Gastroesophageal sphincter (tissue), 4 donors: ENCODE results near the gene MAPKBP1. TPM values are rescaled to one million over a fixed set of nuclear protein-coding genes. Genes with fewer than 3 reads are reported as not detected.

ENCODE experiments used
- ATAC-seq: fragments of 150-250 bp; one replicate; pipeline ENCODE4 v1.9.1; 2016; ENCODE audit warnings: mild to moderate bottlenecking, moderate library complexity
- H3K27ac ChIP-seq, 4 donors: fragments of 200-600 bp; sonication (generic) in 3 of 4; 1 replicate in 3 of 4; 2 replicates in 1 of 4; pipeline ENCODE4 v1.5.1; 2016 to 2019
- H3K27me3 ChIP-seq: fragments of 200-600 bp; sonication (generic); one replicate; pipeline ENCODE4 v1.5.1; 2019
- H3K36me3 ChIP-seq, 2 donors: fragments of 200-600 bp; sonication (generic); one replicate each; pipeline ENCODE4 v1.5.1; 2019; ENCODE audit warnings: control low read depth in 1 of 2
- H3K4me1 ChIP-seq, 3 donors: fragments of 200-600 bp; sonication (generic); 1 replicate in 2 of 3; 2 replicates in 1 of 3; pipeline ENCODE4 v1.5.1; 2016 to 2019; ENCODE audit warnings: control low read depth in 2 of 3
- H3K4me3 ChIP-seq, 2 donors: fragments of 200-600 bp; sonication (generic); one replicate each; pipeline ENCODE4 v1.5.1; 2019; ENCODE audit warnings: mild to moderate bottlenecking in 1 of 2, moderate library complexity in 1 of 2
- H3K9me3 ChIP-seq, 3 donors: fragments of 200-600 bp; sonication (generic); one replicate each; pipeline ENCODE4 v1.5.1; 2017 to 2019; ENCODE audit warnings: control low read depth in 2 of 3
- CTCF ChIP-seq, 4 experiments: fragments of 200-600 bp in 2 of 4; fragments of 450-650 bp in 2 of 4; sonication (generic) in 1 of 4; IDR thresholded peaks; one replicate each; pipeline ENCODE4 v1.5.1; 2017 to 2019; ENCODE audit warnings: antibody characterized with exemption in 4 of 4, mild to moderate bottlenecking in 2 of 4, moderate library complexity in 2 of 4
- EP300 ChIP-seq: sonication (generic); formaldehyde crosslinking; IDR thresholded peaks from one replicate; pipeline ENCODE4 v1.6.1; 2017; ENCODE audit warnings: antibody characterized with exemption, mild to moderate bottlenecking
- POLR2A ChIP-seq, 2 donors: fragments of 450-650 bp; IDR thresholded peaks; one replicate each; pipeline ENCODE4 v1.6.1; 2017; ENCODE audit warnings: antibody characterized with exemption in 2 of 2, mild to moderate bottlenecking in 2 of 2, moderate library complexity in 1 of 2
- POLR2AphosphoS5 ChIP-seq: sonication (generic); formaldehyde crosslinking; IDR thresholded peaks from one replicate; pipeline ENCODE4 v1.6.1; 2017; ENCODE audit warnings: antibody characterized with exemption
- WGBS, 2 donors: methylation state at CpG; one replicate each; pipeline ENCODE4 v1.1.5; 2018; ENCODE audit warnings: low coverage in 1 of 2; 5-methylcytosine and 5-hydroxymethylcytosine counted together
- total RNA-seq, 4 donors: library from RNA; depleted of rRNA; stranded (reverse); fragments of >200 nt; gene quantifications; one replicate each; pipeline ENCODE4 v1.1.0, GENCODE V29; 2016

MAPKBP1 gene
- total RNA-seq, 4 donors from 2014 or later: 25.1 to 48.9 (median 30.6) TPM

- Histone ChIP-seq H3K4me1 (no peaks in the 10 kb centered on the region), H3K36me3 (no peaks in the 10 kb centered on the region), H3K27me3 (peaks cover 77% of the 10 kb centered on the region), H3K9me3 (no peaks in the 10 kb centered on the region), H3K27ac (no peak overlapping the region), H3K4me3 (no peak overlapping the region)
- WGBS, 2 donors: 100% methylated on average over 1 of the region's 17 CpGs; no CpG with 5 or more reads in 1 of the 2 donors
- ATAC-seq: no peak
- TF ChIP-seq EP300: no peak
- no peak for TF ChIP-seq POLR2AphosphoS5
- no peak for TF ChIP-seq POLR2A (IDR thresholded peaks at IDR 0.05)
- TF ChIP-seq CTCF (IDR thresholded peaks at IDR 0.05): no peak
Measured at GRCh38 chr15:41856262-41856661, 82.0 kb downstream of the MAPKBP1 start.

GRCh38 chr15:41856716-41857115 lies 82.4 kb downstream of the MAPKBP1 start:
- H3K27me3 ChIP-seq: peaks cover 73% of the 10 kb centered on the region

GRCh38 chr15:41857316-41857715 lies 83.0 kb downstream of the MAPKBP1 start:
- Histone ChIP-seq H3K36me3 (no peaks in the 10 kb centered on the region), H3K4me1 (no peaks in the 10 kb centered on the region), H3K27ac (no peak overlapping the region), H3K4me3 (no peak overlapping the region), H3K27me3 (peaks cover 67% of the 10 kb centered on the region), H3K9me3 (no peaks in the 10 kb centered on the region)
- WGBS, 2 donors: 65% methylated on average over 2 of the region's 9 CpGs; no CpG with 5 or more reads in 1 of the 2 donors
- no peak for TF ChIP-seq EP300
- no peak for TF ChIP-seq POLR2AphosphoS5
- TF ChIP-seq POLR2A (IDR thresholded peaks at IDR 0.05): no peak
- TF ChIP-seq CTCF (IDR thresholded peaks at IDR 0.05): no peak
- ATAC-seq: no peak

More at GRCh38 chr15:41856716-41857115, 82.4 kb downstream of the MAPKBP1 start:
- no peaks in the 10 kb centered on the region for H3K9me3 ChIP-seq
- TF ChIP-seq POLR2AphosphoS5 (no peak), CTCF (IDR thresholded peaks at IDR 0.05) (no peak), EP300 (no peak), POLR2A (IDR thresholded peaks at IDR 0.05) (no peak)
- no peaks in the 10 kb centered on the region for H3K4me1 ChIP-seq
- no peaks in the 10 kb centered on the region for H3K36me3 ChIP-seq
- H3K4me3 ChIP-seq: no peak overlapping the region
- no CpG with 5 or more reads among the region's 12 CpGs for WGBS, 2 donors
- ATAC-seq: no peak
- H3K27ac ChIP-seq: no peak overlapping the region

GRCh38 chr15:41858756-41859155 lies 84.5 kb downstream of the MAPKBP1 start:
- H3K9me3 ChIP-seq: no peaks in the 10 kb centered on the region
- no peak overlapping the region for H3K4me3 ChIP-seq
- 86 to 100% methylated on average over 2 to 5 of the region's 15 CpGs for WGBS, 2 donors
- H3K4me1 ChIP-seq: no peaks in the 10 kb centered on the region
- H3K36me3 ChIP-seq: no peaks in the 10 kb centered on the region
- no peak overlapping the region for H3K27ac ChIP-seq
- ATAC-seq: no peak
- TF ChIP-seq POLR2AphosphoS5: no peak
- TF ChIP-seq EP300: no peak
- TF ChIP-seq POLR2A (IDR thresholded peaks at IDR 0.05): no peak
- TF ChIP-seq CTCF (IDR thresholded peaks at IDR 0.05): no peak
- peaks cover 52% of the 10 kb centered on the region for H3K27me3 ChIP-seq

GRCh38 chr15:41860049-41860828 lies 86.0 kb downstream of the MAPKBP1 start:
- 30 to 40% methylated on average over 1 to 3 of the region's 15 CpGs for WGBS, 2 donors

More at GRCh38 chr15:41860049-41860828, 86.0 kb downstream of the MAPKBP1 start:
- Histone ChIP-seq H3K9me3 (no peaks in the 10 kb centered on the region), H3K36me3 (no peaks in the 10 kb centered on the region), H3K27me3 (peaks cover 37% of the 10 kb centered on the region), H3K4me1 (no peaks in the 10 kb centered on the region), H3K4me3 (no peak overlapping the region), H3K27ac (no peak overlapping the region)
- TF ChIP-seq POLR2AphosphoS5 (no peak), CTCF (IDR thresholded peaks at IDR 0.05) (no peak), EP300 (no peak), POLR2A (IDR thresholded peaks at IDR 0.05) (no peak)
- ATAC-seq: no peak
